Peyer's patch (tissue), 4 donors: ENCODE measurements around the gene BCL3.

Experiments
- CTCF ChIP-seq, 6 experiments: fragments of 450-650 bp in 4 of 6; fragments of 200-600 bp in 2 of 6; sonication (generic) in 1 of 6; IDR thresholded peaks; one replicate each; pipeline ENCODE4 v1.5.1; 2017 to 2019; ENCODE audit warnings: antibody characterized with exemption in 6 of 6, mild to moderate bottlenecking in 3 of 6, moderate library complexity in 1 of 6
- POLR2A ChIP-seq, 2 donors: fragments of 450-650 bp; IDR thresholded peaks; one replicate each; pipeline ENCODE4 v1.5.1; 2017; ENCODE audit warnings: antibody characterized with exemption in 2 of 2, mild to moderate bottlenecking in 2 of 2, moderate library complexity in 2 of 2

- TF ChIP-seq POLR2A (IDR thresholded peaks at IDR 0.05) (no peak), CTCF (IDR thresholded peaks at IDR 0.05) (no peak)
These were observed 17.4 kb downstream of the BCL3 start for GRCh38 chr19:44765949-44766335.
